NK-92 treated with Interleukin-12 subunit alpha and Interleukin-12 subunit beta, amount 100 ng/mL, for 24 hours (cell line): Measurements from ENCODE around the gene JPH2.
"Not testable (repeated sequence)": the region's sequence is repeated elsewhere in the genome, so short reads cannot be mapped to it uniquely, and the experiment has no call there.

ENCODE experiments used
- DNase-seq: peaks from one replicate; lab custom pipeline; 2025; lab: John Stamatoyannopoulos, UW

The JPH2 gene

DNA sequence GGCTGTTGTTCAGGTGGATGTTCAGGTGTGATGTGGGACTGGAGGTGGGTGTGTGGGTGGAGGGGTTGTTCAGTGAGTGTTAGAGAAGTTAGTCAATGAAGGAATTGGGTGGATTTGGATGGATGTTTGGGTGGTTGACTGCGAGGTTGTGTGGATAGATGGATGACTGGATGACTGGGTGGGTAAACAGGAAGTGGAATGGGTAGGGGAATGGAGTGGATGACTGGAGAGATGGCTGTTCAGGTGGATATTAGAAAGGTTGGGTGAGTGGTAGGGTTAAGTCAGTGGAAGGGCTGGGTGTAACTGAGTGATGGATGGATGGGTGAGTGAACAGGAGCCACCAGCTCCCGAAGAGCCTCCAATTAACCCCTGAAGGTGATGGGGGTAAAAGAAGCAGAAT is 27.9 kb downstream of the JPH2 start:
- no peak for DNase-seq

DNA sequence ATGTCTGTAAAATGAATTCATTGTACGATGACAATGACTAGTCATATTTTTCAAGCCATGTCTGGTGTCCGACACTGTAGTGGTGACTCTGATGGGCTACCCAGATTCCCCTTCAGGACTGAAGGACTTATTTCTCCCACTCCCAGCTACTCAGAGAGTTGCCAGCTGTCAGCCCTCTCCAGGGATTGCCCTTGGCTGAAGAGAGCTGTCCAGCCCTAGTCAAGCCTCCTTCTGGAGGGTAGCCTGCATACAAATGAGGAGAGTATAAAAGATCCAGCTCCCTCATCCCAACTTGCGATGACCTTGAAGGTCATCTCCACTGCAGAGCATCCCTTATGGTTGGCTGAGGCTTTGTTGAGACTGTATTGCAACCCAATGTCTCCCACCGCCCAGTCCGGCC is 29.9 kb downstream of the JPH2 start:
- no peak for DNase-seq

DNA sequence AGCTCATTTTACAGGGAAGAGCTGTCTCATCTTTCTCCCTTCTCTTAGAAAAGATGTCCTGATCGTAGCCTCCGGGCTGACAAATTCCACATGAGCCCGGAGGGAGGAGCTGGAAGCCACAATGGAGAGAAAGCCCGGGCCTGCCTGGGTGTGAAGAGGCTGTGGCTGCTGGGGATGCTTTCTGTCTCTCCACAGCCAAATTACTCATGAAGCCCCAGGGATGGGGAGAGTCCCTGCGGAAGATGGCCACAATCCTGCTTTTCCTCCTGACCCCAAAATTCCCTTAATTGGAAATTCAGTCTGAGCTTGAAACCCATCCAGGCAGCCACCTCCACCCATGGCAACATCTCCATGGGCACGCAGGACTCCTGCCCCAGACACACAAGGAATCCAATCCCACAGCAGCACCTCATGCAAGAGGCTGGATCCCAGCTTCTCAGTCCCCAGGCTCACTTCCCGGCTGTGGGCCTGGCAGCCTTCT is 32.4 kb downstream of the JPH2 start:
- DNase-seq: no peak

DNA sequence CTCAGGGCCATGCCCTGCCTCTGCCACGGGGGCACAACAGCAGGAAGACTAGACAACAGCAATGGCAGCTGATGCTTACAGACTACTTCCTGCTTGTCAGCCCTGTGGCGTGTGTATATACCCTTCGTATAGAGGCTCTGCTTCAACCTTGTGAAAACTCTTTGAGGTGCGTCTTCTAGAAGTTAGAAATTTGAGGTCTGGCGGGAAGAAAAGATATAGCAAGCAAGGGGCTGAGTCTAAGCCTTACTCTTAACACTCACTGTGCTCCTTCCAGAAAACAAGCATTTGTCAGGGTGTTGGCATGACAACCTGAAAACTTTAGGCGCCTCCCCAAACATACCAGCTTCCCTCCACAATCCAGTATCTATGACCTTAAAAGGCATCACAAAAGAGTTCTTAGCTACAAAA is 33.3 kb downstream of the JPH2 start:
- no peak for DNase-seq

DNA sequence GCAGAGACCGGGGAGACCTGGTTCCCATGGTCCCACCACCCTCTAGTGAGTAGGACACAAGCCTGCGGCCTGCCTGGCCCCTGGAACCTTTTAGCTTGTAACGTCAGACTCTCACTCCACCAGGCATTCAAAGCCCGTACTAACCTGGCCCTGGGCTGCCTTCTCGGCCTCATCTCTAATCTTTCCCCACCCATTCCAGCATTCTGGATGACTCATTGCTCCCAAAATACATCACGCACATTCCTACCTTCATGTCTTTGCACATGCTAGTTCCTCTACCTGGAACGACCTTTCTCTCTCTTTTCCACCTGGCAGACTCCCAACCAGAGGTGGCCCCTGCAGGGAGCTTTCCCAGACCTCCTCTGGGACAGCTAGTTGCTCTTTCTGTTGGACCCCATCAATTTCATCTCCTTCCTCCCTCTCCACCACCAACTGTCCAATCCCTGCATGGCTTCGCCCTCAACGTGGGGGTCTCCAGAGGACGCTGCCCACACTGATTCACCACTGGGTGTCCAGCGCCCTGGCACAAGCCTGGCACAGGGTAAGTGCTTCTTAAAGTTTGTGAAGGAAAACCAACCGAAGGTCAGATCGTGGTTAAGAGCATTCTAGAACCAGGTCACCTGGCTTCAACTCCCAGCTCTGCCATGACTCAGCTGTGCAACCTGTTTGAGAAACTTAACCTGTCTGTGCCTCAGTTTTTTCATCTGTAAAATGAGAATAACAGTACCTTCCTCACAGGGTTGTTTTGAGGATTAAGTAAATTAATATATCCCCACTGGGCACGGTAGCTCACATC is 35.2 kb downstream of the JPH2 start:
- DNase-seq: no peak

DNA sequence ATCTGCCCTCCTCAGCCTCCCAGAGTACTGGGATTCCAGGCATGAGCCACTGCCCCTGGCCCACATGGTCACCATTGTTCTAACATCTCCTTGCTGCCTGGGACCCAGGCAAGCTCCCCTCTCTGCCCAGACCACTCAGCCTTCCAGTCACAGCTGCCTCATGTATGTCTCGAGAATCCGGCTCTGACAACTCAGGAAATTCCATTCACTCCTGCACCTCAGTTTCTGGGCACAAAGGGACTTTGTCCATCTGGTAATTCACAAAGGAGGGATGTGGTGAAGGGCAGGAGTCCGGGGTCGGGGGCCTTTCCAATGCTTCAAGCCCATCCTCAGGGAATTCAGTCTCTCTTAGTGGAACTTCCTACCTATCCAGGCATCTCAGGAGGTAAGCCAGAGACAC is 40.7 kb downstream of the JPH2 start:
- no peak for DNase-seq

DNA sequence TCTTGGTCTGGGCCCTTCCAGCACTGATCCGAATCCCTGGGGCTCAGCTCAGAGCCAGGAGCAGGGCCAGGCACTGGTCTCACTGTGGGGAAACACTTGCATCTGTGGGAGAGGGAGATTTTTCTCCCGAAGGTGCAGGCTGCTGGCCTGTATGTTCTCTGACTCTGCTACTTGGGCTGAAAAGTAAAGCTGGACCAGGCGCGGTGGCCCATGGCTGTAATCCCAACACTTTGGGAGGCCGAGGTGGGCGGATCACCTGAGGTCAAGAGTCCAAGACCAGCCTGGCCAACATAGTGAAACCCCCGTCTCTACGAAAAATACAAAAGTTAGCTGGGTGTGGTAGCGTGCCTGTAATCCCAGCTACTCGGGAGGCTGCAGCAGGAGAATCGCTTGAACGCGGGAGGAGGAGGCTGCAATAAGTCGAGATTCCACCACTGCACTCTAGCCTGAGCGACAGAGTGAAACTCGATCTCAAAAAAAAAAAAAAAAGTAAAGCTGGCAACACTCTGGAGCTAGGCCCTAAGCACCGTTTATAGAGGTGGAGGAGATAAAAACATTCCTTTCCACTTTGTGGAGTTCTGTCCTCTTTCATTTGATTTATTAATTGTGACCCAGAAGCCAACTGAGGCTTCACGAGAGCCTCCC is 41.7 kb downstream of the JPH2 start:
- DNase-seq: no peak

DNA sequence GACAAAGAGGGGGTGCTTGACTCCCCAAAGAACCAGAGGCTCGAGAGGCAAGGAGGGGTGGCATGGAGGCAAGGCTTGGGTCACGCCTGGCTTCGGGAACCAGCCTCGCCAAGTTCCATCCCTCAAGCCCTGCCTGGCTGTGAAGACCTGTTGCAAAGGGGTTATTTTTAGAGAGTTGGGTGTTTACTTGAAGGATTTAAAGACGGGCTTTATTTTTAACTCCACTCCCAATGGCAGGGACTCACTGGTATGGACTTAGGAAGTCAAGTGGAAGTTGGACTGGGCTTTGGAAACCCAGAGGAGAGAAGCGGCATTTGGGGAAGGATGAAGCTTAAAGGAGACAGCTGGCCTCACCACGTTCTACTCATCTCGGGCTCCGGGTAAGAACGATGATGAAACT is 43.1 kb downstream of the JPH2 start:
- DNase-seq: no peak

DNA sequence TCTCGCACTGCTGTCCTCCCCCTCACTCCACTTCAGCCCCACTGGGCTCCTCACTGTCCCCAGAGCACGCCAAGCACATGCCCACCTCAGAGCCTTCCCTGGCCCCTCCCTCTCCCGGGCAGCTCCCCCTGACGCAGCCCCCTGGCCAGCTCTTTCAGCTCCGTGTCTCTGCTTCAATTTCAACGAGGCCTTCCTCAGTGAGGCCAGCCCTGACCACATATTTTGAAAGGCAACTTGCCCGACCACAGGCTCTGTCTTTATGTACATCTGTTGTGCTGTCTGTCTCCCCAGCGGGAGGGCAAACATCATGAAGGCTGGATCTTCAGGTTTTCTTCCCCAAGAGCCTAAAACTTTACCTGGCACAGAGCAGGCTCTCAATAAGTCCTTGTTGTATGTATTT is 44.6 kb downstream of the JPH2 start:
- no peak for DNase-seq

DNA sequence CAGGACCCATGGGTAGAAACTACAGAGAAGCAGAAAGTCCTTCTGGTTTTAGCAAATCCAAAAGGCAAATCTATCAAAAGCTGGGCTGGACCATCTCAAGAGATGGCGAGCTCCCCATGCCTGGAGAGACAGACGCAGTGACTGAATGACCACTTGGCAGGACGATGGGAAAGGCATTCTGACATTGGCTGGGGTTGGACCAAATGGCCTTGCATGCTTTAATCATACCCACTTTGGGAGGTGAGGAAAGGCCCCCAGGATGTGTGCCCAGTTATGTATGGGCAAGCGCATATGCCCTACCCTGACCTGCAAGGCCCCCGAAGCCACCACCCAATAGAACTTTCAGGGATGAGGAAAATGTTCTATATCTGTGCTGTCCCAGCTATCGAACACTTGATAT is 45.1 kb downstream of the JPH2 start:
- no peak for DNase-seq

DNA sequence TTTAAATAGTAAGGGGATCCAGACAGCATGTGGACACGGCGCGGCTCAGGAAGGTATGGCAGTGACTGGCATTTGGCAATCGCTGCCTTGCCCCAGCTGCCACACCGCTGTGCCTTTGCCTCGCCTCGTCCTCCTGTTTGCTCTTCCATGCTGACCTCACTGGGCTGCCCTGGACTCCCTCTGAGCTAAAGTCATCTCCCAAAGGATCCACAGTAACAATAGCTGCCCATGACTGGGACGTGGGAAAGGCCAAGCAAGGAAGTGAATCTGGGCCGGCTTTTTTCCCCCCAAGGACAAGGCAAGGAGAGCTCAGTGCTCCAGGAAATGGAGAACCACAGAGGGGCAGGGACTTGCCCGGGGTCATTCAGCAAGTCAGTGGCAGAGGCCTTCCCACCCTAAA is 48.1 kb downstream of the JPH2 start:
- DNase-seq: no peak

DNA sequence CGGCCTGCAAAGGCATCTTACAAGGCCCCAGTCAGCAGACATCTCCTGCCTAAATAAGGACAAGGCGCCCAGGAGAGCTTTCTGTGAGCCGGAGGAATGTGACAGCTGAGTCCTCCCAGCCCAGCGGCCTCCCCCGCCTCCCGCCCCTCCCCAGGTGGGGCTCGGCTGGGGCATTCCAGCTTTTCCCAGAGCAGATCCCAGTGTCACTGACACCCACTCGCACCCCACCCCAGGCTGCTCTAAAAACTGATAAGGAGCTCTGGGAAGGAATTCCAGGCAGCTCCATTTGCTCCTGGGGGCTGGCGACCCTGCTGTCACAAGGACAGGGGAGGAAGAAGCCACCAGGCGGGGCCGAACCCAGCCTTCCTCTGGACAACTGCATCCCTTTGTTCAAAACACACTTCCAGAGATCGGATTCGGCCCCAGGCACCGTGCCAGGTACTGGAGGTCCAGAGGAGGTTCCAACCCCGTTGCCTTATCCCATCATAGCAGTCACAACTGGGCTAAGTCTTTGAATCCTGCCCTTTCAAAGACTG is 49.7 kb downstream of the JPH2 start:
- DNase-seq: no peak

DNA sequence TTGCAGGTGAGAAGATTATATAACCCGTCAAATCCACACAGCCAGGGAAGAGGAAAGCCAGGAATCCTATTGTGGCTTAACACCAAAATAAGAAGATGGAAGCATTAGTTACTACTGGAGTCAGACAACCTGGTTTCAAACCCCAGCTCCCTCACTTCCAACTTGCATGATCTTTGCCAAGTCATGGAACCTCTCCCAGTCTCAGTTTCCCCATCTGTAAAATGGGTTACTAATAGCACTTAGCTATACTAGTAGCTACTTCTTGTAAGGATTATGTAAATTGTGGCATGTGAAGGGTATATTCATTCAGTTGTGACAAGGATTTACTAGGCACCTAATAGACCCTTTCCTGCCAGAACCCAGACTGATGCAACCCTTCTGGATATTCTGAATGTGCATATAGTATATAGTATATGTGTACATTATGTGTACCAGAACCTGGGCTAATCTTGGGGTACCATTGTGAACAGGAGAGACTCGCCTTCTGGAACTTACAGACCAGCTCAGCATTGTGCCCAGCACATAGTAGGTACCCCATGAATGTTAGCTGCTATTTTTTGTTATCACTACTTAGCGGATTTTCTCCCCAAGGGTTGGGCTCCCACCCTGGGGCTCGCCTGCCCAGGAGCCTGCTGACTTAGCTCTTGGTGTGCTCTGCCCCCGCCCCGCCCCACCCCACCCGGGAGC is 50.3 kb downstream of the JPH2 start:
- no peak for DNase-seq

DNA sequence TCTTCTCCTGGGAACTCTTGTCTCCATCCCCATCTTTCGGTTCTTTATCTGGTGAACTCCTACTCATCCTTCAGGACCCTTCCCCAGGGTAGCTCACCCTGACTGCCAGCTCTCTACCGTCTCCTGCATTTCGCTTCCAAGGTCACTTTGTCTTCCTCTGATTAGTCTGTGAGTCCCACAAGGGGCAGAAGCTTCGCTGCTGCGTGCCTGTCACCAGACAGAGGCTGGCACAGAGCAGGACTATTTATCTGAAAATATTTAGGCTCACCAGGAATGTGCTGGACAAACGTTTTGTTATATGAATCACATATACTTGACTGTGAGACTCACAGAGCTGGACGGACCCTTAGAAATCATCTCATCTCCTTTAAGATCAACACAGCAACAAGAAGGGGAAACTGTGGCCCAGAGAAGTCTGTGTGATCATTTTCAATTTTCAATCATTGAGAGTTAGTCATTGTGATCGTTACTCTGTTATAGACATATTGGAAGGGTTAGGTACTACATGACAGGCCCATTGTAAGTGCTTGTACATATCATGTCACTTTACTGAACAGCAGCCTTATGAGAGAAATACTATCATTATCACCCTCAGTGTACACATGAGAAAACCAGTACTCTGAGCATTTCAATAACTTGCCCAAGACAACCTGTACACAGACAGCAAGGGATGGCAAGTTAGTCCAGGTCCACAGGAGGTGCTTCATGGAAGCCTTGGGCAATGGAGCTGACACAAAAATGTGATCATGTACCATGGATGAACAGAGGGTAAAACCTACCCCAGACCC is 51.4 kb downstream of the JPH2 start:
- no peak for DNase-seq

DNA sequence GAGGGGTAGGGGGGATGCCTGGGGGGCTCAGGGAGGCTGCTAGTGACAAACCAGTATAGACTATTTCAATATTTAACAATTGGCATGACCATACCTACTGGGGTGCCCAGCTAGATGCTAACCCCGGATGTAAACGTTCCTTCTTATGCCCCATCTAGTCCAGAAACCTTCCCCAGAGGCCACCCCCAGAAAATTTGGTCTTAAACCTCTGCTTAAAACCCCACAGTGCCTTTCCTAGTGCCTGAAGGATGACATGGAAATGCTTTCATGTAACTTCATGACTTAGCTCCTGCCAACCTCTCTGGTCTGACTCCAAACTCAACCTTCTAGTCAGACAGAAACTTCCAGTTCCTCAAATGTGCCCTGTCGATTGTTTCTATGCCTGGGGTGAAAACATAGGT is 52.0 kb downstream of the JPH2 start:
- DNase-seq: no peak

DNA sequence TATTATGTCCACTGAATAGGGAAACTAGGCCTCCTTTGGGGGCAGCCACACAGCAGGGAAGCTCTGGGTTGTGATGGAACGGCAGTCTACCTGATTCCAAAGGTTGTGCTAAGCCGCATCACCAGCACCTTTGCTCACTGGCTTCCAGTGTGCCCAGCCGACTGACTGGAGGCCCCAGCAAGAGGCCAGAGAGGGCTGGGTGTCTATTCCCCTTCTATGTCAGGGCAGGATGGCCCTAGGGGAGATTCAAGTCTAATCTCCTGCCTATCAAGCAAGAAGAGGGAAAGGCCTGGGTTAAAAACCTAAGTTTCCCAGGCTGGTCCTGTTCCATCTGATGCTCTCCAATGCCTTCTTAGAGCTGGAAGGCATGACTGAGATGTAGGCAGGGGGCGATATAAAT is 53.6 kb downstream of the JPH2 start:
- DNase-seq: no peak

DNA sequence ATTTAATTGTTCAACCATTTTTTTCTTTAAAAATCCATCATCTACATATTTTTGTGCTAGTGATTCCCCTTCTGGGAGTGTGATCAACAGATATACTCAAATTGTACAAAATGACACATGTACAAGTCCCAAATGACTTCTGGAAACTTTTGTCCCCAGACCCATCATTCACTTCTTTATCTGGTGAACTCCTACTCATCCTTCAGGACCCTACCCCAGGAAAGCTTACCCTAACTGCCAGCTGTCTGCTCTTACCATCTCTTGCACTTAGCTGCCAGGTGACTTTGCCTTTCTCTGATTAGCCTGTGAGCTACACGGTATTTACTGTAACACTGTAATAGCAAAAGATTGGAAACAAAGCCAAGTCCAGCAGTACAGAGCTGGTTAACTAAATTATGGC is 55.3 kb downstream of the JPH2 start:
- DNase-seq: no peak

DNA sequence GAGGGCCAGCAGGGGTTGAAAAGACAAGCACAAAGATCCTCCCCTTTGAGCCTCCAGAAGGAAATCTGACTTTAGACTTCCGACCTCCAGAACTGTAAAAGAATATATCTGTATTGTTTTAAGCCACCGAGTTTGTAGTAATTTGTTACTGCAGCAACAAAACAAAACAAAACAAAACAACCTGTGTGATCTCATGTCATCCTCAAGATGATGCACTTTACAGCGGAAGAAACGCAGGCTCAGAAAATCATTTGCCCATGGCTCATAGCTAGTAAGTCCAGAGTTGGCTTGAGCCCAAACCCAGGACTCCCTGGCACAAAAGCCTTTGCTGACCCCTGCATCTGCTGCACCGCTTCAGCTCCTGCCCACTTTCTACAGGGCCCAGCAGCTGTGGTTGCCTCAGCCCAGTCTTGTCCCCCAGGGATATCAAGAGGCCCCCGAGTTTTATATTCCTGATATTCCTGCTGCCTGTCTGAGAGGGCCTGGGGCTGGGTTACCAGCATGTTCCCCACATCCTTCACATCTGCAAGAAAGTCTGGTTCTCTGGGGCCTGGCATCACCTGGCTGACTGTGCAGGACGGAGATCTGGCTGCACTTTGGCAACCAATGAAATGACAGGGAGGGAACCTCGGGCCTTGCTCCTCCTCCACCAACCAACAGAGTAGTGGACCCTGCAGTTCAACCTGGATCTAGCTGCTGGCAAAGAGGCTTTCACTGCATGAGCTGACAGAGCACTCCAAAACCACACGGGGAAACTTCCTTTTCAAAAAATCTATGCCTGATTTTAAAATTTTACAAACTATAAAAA is 56.9 kb downstream of the JPH2 start:
- DNase-seq: no peak

DNA sequence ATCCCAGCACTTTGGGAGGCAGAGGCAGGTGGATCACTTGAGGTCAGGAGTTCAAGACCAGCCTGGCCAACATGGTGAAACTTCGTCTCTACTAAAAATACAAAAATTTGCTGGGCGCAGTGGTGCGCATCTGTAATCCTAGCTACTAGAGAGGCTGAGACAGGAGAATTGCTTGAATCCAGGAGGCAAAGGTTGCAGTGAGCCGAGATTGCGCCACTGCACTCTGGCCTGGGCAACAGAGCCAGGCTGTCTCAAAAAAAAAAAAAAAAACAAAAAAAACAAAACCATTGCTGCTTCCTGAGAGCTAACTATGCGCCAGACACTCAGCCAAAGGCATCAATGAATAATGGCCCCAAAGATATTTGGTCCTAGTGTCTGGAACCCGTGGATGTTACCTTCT is 57.7 kb downstream of the JPH2 start:
- not testable (repeated sequence) for DNase-seq

DNA sequence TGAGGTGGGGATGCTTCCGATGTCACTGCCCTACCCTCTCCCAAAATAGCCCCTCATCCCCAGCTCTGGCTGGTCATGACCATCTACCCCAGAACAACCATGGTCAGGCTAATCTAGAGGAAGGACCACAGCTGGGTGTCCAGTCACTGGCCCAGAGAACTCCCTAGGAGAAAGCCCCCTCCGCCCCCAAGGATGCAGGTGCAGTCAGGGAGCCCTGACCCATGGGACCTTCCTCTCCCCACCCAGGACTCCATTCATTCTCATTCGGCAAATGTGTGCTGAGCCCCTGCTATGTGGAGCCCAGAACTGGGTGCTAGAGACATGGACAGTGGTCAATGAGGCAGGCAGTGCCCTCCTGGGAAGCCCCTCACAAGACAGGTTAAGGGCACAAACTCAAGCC is 60.5 kb downstream of the JPH2 start:
- DNase-seq: no peak
